Gastrocnemius medialis (tissue), 4 donors: Measurements from ENCODE around the gene JPH2.

Experiments used
- POLR2A ChIP-seq, 2 donors: fragments of 450-650 bp; IDR thresholded peaks; one replicate each; pipeline ENCODE4 v1.6.1; 2017; ENCODE audit warnings: antibody characterized with exemption in 2 of 2, mild to moderate bottlenecking in 2 of 2, moderate library complexity in 2 of 2
- TF ChIP-seq, protein P1 (sequence below), 5 experiments: fragments of 450-650 bp in 3 of 5; fragments of 200-600 bp in 2 of 5; sonication (generic) in 2 of 5; IDR thresholded peaks in 4 of 5; conservative IDR thresholded peaks in 1 of 5; 1 replicate in 4 of 5; 2 replicates in 1 of 5; pipeline ENCODE4 v1.5.1; 2016 to 2019; ENCODE audit warnings: antibody characterized with exemption in 5 of 5, mild to moderate bottlenecking in 3 of 5, moderate library complexity in 3 of 5

DNA sequence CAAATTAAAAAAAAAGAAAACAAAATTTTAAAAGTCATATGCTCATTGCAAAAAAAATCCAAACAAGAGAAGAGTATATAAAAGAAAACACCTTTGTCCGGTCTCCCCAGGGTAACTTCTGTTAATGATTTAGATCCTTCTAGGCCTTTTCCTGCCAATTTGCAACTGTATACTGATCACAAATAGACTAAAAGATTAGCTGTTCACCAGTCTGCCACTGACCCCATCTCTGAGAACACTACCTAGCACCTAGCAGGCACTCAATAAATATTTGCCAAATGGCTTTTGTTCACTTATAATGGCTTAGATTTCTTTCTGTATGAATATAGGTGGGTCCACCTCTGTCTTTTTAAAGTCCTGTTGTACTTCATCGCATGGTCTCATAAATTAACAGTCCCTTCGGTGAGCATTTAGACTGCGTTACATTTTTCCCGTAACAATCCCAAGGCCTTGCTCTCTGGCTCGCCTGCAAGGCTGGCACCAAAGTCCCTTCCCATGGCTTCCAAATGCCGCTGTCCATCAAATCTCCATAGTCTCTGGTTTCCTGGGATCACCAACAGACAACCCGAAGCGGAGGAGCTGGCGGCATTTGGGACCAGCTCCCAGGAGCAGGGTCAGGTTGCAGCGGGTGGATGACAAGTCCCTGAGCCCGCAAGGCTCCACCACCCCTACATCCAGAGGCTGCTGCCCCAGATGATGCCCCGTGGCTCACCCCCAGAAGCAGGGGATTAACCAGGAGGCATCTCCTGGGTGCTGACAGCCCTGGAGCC lies 11.8 kb downstream of the JPH2 start:
- peak in 1 of 2 donors; percentile 13 for TF ChIP-seq POLR2A (IDR thresholded peaks at IDR 0.05)
- TF ChIP-seq, protein P1, sequence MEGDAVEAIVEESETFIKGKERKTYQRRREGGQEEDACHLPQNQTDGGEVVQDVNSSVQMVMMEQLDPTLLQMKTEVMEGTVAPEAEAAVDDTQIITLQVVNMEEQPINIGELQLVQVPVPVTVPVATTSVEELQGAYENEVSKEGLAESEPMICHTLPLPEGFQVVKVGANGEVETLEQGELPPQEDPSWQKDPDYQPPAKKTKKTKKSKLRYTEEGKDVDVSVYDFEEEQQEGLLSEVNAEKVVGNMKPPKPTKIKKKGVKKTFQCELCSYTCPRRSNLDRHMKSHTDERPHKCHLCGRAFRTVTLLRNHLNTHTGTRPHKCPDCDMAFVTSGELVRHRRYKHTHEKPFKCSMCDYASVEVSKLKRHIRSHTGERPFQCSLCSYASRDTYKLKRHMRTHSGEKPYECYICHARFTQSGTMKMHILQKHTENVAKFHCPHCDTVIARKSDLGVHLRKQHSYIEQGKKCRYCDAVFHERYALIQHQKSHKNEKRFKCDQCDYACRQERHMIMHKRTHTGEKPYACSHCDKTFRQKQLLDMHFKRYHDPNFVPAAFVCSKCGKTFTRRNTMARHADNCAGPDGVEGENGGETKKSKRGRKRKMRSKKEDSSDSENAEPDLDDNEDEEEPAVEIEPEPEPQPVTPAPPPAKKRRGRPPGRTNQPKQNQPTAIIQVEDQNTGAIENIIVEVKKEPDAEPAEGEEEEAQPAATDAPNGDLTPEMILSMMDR (IDR thresholded peaks at IDR 0.05 in 4 of 5, conservative IDR thresholded peaks at IDR 0.05 in 1 of 5): no peak
